MCF 10A (cell line): ENCODE results near the gene LAIR2. TPM values are rescaled to one million over a fixed set of nuclear protein-coding genes. Genes with fewer than 3 reads are reported as not detected.

Experiments
- BruUV-seq: library from RNA; stranded (reverse); fragments of 400-500 nt; replicated peaks from 2 replicates; lab custom pipeline; 2021; lab: Mats Ljungman, UMichigan
- CTCF ChIA-PET: fragments of 300-600 bp; sonication (Branson Sonifier 250); formaldehyde crosslinking; extraction: SDS; loops from one replicate; lab custom pipeline; 2021; ENCODE audit warnings: antibody characterized with exemption, inconsistent platforms; lab: Yijun Ruan, JAX
- POLR2A ChIA-PET: fragments of 300-600, 350-650 bp; sonication (Branson Sonifier 250); formaldehyde crosslinking; extraction: SDS; loops from one replicate; lab custom pipeline; 2020; ENCODE audit warnings: antibody characterized with exemption, inconsistent platforms; lab: Yijun Ruan, JAX
- DNase-seq: peaks from one replicate; pipeline ENCODE4 v3.0.0-alpha.2; 2018; ENCODE audit not compliant: unreplicated experiment
- H3K27ac Mint-ChIP-seq: one replicate; pipeline ENCODE4 v1.8.0; 2022; ENCODE audit warnings: mild to moderate bottlenecking, low read depth, mixed read lengths; ENCODE audit not compliant: unreplicated experiment
- H3K27me3 Mint-ChIP-seq: one replicate; pipeline ENCODE4 v1.8.0; 2022; ENCODE audit warnings: mixed read lengths; ENCODE audit not compliant: insufficient read depth, unreplicated experiment
- H3K36me3 Mint-ChIP-seq: one replicate; pipeline ENCODE4 v1.8.0; 2022; ENCODE audit warnings: mild to moderate bottlenecking, moderate library complexity, mixed read lengths; ENCODE audit not compliant: insufficient read depth, unreplicated experiment
- H3K4me1 Mint-ChIP-seq: one replicate; pipeline ENCODE4 v1.8.0; 2022; ENCODE audit warnings: mixed read lengths; ENCODE audit not compliant: insufficient read depth, unreplicated experiment
- H3K4me3 Mint-ChIP-seq: one replicate; pipeline ENCODE4 v1.8.0; 2022; ENCODE audit warnings: mild to moderate bottlenecking, moderate library complexity, mixed read lengths; ENCODE audit not compliant: unreplicated experiment
- H3K9me3 Mint-ChIP-seq: one replicate; pipeline ENCODE4 v1.8.0; 2022; ENCODE audit warnings: mixed read lengths; ENCODE audit not compliant: unreplicated experiment
- intact Hi-C: fragments of 100-400 bp; cut with micrococcal nuclease; formaldehyde crosslinking; loops from 2 replicates; pipeline ENCODE4 v1.14.1; 2022
- total RNA-seq: library from RNA; stranded (reverse); gene quantifications from 2 replicates; pipeline ENCODE4 v1.2.3, GENCODE V29; 2022
- TF ChIP-seq, protein P1 (sequence below): fragments of 200-600 bp; IDR thresholded peaks from one replicate; pipeline ENCODE4 v1.8.0; 2022; ENCODE audit warnings: antibody characterized with exemption, mild to moderate bottlenecking; ENCODE audit not compliant: unreplicated experiment

Gene LAIR2
- total RNA-seq, 1 experiment from 2014 or later: not detected

- ChIA-PET POLR2A (no interaction called here), CTCF (interaction anchor here (0.5 to 2.1 kb wide), 14 partner anchors 10 to 1563 kb away, joined by 3 to 9 read pairs (median 4); no protein-coding TSS in a partner anchor)
- Mint-ChIP-seq H3K4me3 (no peak overlapping the region), H3K36me3 (no peaks in the 10 kb centered on the region), H3K27me3 (peaks cover 10% of the 10 kb centered on the region), H3K9me3 (no peaks in the 10 kb centered on the region), H3K27ac (no peak overlapping the region), H3K4me1 (no peaks in the 10 kb centered on the region)
- no peak for DNase-seq
- TF ChIP-seq, protein P1, sequence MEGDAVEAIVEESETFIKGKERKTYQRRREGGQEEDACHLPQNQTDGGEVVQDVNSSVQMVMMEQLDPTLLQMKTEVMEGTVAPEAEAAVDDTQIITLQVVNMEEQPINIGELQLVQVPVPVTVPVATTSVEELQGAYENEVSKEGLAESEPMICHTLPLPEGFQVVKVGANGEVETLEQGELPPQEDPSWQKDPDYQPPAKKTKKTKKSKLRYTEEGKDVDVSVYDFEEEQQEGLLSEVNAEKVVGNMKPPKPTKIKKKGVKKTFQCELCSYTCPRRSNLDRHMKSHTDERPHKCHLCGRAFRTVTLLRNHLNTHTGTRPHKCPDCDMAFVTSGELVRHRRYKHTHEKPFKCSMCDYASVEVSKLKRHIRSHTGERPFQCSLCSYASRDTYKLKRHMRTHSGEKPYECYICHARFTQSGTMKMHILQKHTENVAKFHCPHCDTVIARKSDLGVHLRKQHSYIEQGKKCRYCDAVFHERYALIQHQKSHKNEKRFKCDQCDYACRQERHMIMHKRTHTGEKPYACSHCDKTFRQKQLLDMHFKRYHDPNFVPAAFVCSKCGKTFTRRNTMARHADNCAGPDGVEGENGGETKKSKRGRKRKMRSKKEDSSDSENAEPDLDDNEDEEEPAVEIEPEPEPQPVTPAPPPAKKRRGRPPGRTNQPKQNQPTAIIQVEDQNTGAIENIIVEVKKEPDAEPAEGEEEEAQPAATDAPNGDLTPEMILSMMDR: no peak
- no TSS peak for BruUV-seq
- intact Hi-C loops: loop anchor here (2.0 kb wide), 1 partner anchor 197 kb away; no protein-coding TSS in a partner anchor
These were observed 22.6 kb upstream of the LAIR2 start for GRCh38 chr19:54480051-54480450.

DNA sequence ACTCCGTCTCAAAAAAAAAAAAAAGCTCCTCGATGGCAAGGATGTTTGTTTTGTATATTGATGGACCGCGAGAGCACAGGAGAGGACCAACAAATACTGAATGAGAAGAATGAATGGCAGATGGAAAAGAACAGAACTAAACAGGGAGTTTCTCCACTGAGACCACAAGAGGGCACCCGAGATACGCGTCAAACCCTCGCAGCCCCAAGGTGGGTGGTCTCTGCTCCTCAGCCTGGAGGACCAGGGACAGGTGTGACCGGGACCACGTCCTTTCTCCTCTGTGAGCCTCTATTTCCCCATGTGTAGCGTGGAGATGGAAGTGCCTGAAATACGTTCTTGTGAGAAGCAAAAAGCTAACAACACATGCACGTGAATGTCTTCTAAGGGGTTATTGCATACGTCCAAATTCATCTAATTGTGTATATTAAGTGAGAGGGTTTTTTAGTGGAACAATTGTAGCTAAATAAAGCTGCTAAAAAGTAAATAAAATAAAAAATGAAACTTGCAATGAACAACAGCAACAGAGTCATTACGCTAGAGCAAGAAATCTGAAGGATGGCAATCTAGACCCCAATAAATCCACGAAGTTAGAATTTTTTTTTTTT, 21.2 kb upstream of the LAIR2 start:
- Mint-ChIP-seq H3K9me3 (no peaks in the 10 kb centered on the region), H3K27me3 (peaks cover 23% of the 10 kb centered on the region), H3K36me3 (no peaks in the 10 kb centered on the region), H3K4me1 (no peaks in the 10 kb centered on the region), H3K4me3 (no peak overlapping the region), H3K27ac (no peak overlapping the region)
- BruUV-seq: no TSS peak
- peak; percentile 59 for DNase-seq
- CTCF ChIA-PET: interaction anchor here (0.6 to 2.1 kb wide), 38 partner anchors 9 to 1486 kb away, joined by 3 to 11 read pairs (median 4); partner anchors contain the start of genes LENG8 and LILRB4
- TF ChIP-seq, protein P1: peak; percentile 55
- intact Hi-C loops: loop anchor here (2.0 kb wide), 1 partner anchor 195 kb away; no protein-coding TSS in a partner anchor
- POLR2A ChIA-PET: no interaction called here

DNA sequence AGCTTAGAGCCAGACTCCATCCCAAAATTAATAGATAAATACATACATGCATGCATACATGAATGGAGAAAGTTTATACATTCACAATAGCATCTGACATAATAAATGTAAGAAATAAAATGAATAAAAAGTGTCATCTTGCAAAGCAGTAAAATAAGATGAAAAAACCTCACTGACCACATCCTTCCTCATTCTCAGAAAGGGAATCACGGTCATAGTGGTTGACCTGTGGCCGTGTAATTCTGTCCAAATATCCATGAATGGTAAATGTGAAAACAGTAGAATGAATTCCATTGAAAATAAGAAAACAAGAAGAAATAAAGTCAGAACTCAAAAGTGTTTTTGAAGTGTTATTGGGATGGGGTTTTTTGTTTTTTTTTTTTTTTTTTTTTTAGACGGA, 19.7 kb upstream of the LAIR2 start:
- TF ChIP-seq, protein P1: no peak
- no peak overlapping the region for H3K4me3 Mint-ChIP-seq
- no TSS peak for BruUV-seq
- intact Hi-C loops: no loop called here
- DNase-seq: no peak
- H3K27ac Mint-ChIP-seq: no peak overlapping the region
- ChIA-PET POLR2A (no interaction called here), CTCF (interaction anchor here (0.7 kb wide), 1 partner anchor 585 kb away, joined by 5 read pairs; no protein-coding TSS in a partner anchor)
- H3K36me3 Mint-ChIP-seq: no peaks in the 10 kb centered on the region
- H3K9me3 Mint-ChIP-seq: no peaks in the 10 kb centered on the region
- peaks cover 23% of the 10 kb centered on the region for H3K27me3 Mint-ChIP-seq
- no peaks in the 10 kb centered on the region for H3K4me1 Mint-ChIP-seq

DNA sequence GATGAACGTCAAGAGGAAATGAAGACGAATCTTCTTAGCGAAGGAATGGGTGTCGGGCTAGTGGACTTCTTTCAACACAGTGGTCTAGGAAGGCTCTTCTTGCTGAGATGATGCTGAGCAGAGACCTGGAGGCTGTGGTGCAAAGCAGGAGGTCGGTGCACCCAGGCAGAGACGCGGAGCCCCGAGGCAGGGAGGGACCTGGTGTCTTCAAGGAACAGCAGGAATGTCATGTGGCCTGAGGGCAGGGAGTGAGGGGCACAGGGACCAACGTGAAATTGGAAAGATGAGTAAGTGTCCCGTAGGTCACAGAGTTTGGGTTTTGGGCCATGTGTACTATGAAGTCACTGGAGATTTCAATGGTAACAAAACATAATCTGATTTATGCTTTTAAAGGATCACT, 18.2 kb upstream of the LAIR2 start:
- no peak overlapping the region for H3K27ac Mint-ChIP-seq
- no peaks in the 10 kb centered on the region for H3K36me3 Mint-ChIP-seq
- CTCF ChIA-PET: interaction anchor here (0.7 kb wide), 1 partner anchor 93 kb away, joined by 3 read pairs; no protein-coding TSS in a partner anchor
- no peak overlapping the region for H3K4me3 Mint-ChIP-seq
- no peak for DNase-seq
- TF ChIP-seq, protein P1: no peak
- peaks cover 23% of the 10 kb centered on the region for H3K27me3 Mint-ChIP-seq
- BruUV-seq: no TSS peak
- H3K4me1 Mint-ChIP-seq: no peaks in the 10 kb centered on the region
- intact Hi-C loops: no loop called here
- POLR2A ChIA-PET: no interaction called here
- no peaks in the 10 kb centered on the region for H3K9me3 Mint-ChIP-seq
